GM18867 (cell line): Measurements from ENCODE around the gene GRAMD2B.
"Not testable (repeated sequence)": the region's sequence is repeated elsewhere in the genome, so short reads cannot be mapped to it uniquely, and the experiment has no call there.

Source experiments
- ATAC-seq: cut with Tn5 transposase; IDR thresholded peaks from one replicate; pipeline ENCODE4 v1.9.1; 2021; ENCODE audit warnings: mild to moderate bottlenecking, moderate library complexity; ENCODE audit not compliant: unreplicated experiment

Gene GRAMD2B

GRCh38 chr5:126508251-126508961, 85.2 kb downstream of the GRAMD2B start:
- no peak for ATAC-seq

GRCh38 chr5:126508962-126509279, 85.7 kb downstream of the GRAMD2B start:
- ATAC-seq, result no peak

- no peak for ATAC-seq
Observed at GRCh38 chr5:126509339-126509738, 86.1 kb downstream of the GRAMD2B start.

- no peak for ATAC-seq
Observed at GRCh38 chr5:126511961-126512360, 88.8 kb downstream of the GRAMD2B start.

- no peak for ATAC-seq
Observed at GRCh38 chr5:126512451-126512850, 89.2 kb downstream of the GRAMD2B start.

- ATAC-seq, result no peak
Observed at GRCh38 chr5:126513302-126513701, 90.1 kb downstream of the GRAMD2B start.

- ATAC-seq, result no peak
Observed at GRCh38 chr5:126513703-126514102, 90.5 kb downstream of the GRAMD2B start.

- ATAC-seq, result no peak
Observed at GRCh38 chr5:126514131-126514557, 90.9 kb downstream of the GRAMD2B start.

GRCh38 chr5:126514558-126515141, 91.4 kb downstream of the GRAMD2B start:
- no peak for ATAC-seq

GRCh38 chr5:126515337-126515736, 92.1 kb downstream of the GRAMD2B start:
- no peak for ATAC-seq

GRCh38 chr5:126516133-126516532, 92.9 kb downstream of the GRAMD2B start:
- ATAC-seq, result no peak

GRCh38 chr5:126516852-126517251, 93.6 kb downstream of the GRAMD2B start:
- no peak for ATAC-seq

- ATAC-seq, result not testable (repeated sequence)
Observed at GRCh38 chr5:126519223-126519622, 96.0 kb downstream of the GRAMD2B start.

GRCh38 chr5:126519637-126520592, 96.7 kb downstream of the GRAMD2B start:
- ATAC-seq, result no peak

GRCh38 chr5:126520593-126520953, 97.4 kb downstream of the GRAMD2B start:
- ATAC-seq, result no peak

- no peak for ATAC-seq
Observed at GRCh38 chr5:126521130-126521529, 97.9 kb downstream of the GRAMD2B start.

GRCh38 chr5:126523818-126524510, 100.8 kb downstream of the GRAMD2B start:
- no peak for ATAC-seq

GRCh38 chr5:126525630-126526245, 102.5 kb downstream of the GRAMD2B start:
- no peak for ATAC-seq

GRCh38 chr5:126526493-126526892, 103.3 kb downstream of the GRAMD2B start:
- ATAC-seq, result no peak

GRCh38 chr5:126527158-126527557, 103.9 kb downstream of the GRAMD2B start:
- ATAC-seq, result no peak

GRCh38 chr5:126527892-126528291, 104.7 kb downstream of the GRAMD2B start:
- ATAC-seq, result no peak
